Measurements from ENCODE around the gene VPS39.

Gene VPS39

GRCh38 chr15:42144841-42145375 is 63.2 kb downstream of the VPS39 start:
- DNase-seq (ENCODE audit: low read depth in 2 of 2), result no peak

- DNase-seq (ENCODE audit: low read depth in 2 of 2), result no peak
Observed at GRCh38 chr15:42143866-42144625, 64.1 kb downstream of the VPS39 start.

DNA sequence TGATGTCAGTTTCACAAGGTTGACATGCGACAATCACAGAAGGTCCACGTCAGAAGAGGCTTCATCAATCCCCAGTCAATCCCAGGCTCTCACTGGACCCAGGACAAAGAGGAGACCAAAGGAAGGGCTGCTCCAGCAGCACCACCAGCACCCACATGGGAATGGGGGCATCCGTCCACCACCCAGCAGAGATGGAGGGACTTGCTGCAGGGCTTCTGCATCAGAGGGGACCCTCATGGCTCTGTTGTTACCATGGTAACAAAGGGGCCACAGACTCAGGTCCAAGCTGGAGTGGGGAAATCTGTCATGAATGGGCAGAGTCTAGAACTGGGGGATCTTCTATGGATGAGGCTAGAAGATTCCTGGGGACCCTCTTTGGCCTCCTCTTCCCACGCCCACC is 64.7 kb downstream of the VPS39 start:
- no peak for DNase-seq (ENCODE audit: low read depth in 2 of 2)

DNA sequence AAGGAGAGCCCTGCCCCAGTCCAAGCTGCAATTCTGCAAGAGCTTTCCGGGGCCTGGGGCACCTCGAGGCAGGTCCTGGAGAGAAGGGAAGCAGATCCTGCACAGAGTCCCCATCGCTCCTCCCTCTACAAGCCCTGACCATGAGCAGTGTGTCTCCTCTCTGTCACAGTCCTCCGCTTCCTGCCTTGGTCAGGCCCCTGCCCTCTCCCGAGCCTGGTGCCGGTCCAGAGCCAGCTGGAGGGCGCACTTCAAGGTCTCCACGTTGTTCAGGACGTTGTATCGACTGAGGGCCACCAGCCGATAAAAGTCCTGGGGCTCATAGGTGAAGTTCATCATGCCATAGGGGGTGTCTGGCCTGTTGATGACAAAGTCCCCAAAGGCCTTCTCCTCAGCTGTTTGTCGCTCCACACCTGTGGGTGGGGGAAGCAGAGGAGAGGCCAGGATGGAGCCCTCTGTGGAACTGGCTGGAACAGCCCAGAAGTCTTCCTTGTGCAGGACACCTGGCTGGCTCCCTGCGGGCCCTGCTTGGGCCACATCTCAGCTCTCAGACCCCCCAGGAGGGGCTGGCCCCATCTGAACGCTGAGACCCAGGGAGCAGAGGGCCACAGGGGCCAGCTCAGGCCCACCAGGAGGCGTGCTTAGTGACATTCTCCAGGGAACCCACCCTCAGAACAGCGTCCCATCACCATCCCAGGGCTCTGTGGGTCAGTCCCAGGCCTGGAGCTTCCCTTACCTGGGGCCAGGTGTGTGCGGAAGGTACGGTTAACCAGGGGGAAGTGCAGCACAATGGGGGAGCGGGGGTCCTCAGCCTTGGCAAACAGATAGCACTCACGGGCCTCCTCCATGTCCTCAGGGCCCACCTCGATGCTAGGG is 66.1 kb downstream of the VPS39 start:
- no peak for DNase-seq (ENCODE audit: low read depth in 2 of 2)

DNA sequence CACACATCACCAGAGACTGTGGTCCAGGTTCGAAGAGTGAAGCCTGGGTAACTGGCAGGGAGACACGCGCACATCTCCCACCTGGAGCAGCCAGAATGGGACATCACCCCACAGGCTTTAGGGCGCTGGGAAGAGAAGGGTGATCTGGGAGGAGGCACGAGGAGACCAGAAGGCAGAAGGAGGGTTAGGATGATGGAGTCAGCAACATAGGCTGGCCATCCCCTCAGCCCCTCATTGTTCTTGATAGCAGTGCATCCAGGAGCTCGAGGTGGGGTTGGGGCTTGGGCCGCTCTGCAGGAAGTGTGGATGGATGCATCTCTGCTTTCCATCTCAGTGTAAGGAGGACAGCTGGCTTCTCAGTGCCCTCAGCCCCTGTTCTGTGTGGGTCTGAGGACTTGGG is 66.9 kb downstream of the VPS39 start:
- DNase-seq (ENCODE audit: low read depth in 2 of 2), result no peak

DNA sequence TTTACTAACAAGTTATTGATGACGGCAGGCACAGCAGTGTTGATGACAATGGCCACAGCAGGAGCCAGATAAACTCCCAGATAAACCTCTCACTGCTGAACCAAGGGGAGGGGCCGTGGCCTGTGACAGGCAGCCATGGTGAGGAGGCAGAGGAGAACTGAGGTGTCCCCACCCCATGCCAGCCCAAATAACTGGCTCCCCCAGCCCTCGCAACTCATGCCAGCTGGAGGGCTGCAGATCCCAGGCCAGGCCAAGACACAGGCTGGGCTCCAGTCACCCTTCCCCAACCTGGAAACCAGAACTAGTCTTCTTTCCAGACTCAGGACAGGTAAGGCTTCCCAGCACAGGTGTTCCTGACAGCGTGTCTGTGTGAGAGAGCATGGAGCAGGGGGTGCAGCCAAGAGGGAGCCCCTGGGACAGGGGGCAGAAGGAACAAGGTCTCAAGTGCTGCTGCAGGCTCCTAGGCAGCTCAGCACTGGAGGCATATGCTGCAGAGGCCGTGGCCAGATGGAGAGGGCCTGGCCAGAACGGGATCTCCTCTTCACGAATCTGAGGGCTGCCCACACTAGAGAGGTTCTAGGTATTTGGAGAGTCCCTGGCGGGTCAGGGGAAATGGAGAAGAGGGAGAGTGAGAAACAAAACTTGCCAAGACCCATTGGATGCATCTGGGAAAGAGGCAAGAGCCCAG is 67.6 kb downstream of the VPS39 start:
- DNase-seq (ENCODE audit: low read depth in 2 of 2), result no peak

DNA sequence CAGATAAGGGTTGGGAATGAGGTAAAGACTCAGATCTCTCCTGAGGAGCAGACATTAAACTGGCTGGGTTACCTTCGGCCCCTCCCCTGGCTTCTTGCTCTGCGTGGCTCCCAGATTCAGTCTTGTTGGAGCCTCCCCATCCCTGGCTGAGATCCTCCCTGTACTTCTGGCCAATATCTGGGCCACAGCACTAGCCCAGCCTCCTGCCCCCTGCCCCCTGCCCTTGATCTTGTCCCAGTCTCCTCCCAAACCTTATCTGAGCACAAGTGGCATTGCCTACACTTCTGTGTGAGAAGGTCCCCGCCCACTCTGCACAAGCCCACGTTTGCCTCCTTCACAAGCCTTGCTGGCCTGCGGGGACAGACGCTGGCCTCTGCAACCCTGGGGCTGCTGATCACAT is 68.5 kb downstream of the VPS39 start:
- DNase-seq (ENCODE audit: low read depth in 2 of 2), result no peak

DNA sequence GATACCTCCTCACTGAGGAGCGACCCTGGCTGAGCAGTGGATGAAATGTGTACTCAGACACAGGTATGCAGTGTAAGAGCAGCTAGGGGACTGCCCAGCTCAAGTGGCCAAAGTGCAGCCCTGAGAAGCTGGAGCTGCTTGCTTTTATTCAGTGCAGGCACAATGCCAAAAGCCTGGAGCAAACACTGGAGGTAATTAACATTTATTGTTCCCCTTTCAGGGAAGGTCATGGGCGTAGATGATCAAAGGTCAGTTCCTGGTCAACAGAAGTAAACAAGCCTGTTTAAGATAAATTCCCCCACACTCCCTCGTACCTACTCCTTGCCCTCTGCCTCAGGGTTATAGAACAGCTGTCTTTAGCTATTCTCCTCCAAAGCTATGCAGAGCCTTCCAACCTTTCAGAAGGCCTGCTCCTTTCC is 69.1 kb downstream of the VPS39 start:
- no peak for DNase-seq (ENCODE audit: low read depth in 2 of 2)

GRCh38 chr15:42138411-42138810 is 69.7 kb downstream of the VPS39 start:
- no peak for DNase-seq (ENCODE audit: low read depth in 2 of 2)

DNA sequence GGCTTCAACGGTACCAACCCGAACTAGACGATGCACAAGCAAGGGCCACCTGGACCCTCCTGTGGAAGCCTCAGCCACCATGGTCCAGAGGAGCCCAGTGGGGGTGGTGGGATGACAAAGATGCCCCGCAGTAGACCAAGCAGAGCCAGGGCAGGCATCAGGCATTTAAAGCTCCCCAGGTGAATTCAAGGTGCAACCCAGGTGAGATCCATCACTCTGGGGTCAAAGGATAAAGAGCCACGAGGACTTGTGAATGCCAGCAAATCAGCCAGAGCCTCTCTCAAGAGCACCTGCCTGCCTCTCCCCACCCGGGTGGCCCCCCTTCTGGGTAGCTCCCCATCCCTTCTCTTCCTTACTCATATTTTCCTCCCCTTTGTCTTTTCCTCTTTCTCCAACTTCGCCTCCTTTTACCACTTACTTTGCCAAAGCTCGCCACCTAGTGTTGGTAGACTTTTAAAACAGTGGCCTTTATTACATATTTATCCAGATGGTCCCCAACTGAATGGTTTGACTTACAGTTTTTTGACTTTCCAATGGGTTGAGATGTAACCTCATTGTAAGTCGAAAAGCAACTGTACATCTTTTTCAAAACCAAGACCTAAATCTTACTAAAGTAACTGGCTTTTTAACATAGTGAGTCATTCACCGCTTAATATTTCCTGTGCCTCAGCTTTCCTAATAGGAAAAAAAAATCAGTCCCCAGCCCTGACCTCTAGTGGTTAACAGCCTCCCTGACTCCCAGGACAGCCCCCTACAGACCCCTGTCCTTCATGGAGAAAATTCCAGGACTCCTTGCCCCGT is 70.4 kb downstream of the VPS39 start:
- DNase-seq (ENCODE audit: low read depth in 2 of 2), result no peak

DNA sequence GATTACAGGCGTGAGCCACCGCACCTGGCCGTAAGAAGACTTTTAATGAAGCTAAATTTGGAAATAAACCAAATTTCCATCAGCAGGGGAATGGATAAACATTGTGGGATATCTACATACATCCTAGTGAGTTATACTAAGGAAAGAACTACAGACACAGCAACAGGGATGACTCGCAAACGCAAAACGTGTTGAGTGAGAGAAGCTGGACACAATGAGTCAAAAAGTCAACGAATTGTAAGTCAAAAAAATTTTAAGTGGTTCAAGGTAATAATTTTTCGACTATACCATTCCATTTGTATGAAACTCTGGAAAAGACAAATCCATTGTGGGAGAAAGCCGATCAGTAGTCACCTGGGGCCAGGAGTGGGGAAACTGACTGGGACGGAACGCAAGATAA is 71.6 kb downstream of the VPS39 start:
- DNase-seq (ENCODE audit: low read depth in 2 of 2), result no peak

- DNase-seq (ENCODE audit: low read depth in 2 of 2), result no peak
Observed at GRCh38 chr15:42135351-42135750, 72.8 kb downstream of the VPS39 start.

- DNase-seq (ENCODE audit: low read depth in 2 of 2), result no peak
Observed at GRCh38 chr15:42134617-42135245, 73.4 kb downstream of the VPS39 start.

- DNase-seq (ENCODE audit: low read depth in 2 of 2), result no peak
Observed at GRCh38 chr15:42133886-42134502, 74.1 kb downstream of the VPS39 start.

GRCh38 chr15:42133356-42133755 is 74.7 kb downstream of the VPS39 start:
- no peak for DNase-seq (ENCODE audit: low read depth in 2 of 2)

DNA sequence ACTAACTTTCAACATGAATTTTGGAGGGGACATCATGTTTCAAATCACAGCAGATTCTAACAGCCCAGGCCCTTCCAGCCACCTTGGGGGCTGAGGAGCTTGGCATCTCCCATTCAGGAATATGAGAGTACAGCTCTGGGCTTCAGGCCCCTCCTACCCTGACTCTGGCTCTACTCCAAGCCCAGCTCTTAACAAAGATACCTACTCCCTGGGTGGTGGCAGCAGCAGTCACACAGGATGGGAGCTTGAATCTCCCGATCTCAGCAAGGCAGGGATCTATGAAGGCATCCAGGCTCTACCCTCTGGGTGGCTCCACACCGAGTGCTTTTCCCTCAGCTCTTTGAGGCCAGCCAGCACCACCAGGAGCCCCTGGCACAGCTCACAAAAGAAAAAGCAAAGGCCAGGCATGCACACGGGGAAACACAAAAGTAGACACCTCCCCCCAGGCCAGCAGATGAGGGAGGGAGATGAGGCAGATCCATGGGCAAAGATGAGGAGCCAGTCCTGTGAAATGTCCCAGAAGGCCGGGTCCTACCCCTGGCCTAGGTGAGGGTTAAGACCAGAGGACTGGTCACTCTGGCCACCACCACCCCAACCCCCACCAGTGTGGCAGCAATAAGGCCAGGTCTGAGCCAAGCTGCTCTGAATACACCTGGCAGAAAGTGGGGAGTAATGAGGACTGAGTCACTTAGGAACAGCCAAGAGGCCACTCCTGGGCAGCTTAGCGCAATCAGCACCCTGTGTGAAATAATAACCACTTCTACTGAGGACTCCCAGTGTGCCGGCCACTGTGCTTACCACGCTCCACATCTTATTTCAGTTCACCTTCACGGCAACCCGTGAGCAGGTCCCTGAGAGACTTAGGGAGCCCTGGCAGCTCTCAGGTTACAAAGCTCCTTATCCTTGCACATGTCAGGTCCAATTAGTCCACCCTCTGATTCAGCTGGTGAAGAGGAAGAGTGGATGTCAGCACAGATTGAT is 76.0 kb downstream of the VPS39 start:
- DNase-seq (ENCODE audit: low read depth in 2 of 2), result no peak

DNA sequence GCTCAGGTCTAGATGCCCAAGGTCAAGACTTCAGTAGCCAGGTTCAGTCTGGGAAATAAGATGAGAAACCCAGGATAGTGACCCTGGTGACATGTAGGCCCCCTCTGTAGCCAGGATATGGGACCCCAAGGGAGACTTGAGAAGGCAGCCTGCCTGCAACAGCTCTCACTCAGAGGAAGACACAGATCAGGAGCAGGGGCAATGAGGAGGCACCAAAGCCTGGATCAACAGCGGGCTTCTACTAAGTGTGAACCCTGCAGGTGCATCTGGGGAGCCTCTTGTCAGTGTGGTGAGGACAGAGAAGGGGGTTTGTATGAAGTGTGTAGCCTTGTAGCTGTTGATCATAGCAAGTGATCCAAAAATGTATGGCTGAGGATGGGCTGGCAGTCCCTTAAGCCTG is 77.1 kb downstream of the VPS39 start:
- no peak for DNase-seq (ENCODE audit: low read depth in 2 of 2)

GRCh38 chr15:42130246-42130986 is 77.7 kb downstream of the VPS39 start:
- no peak for DNase-seq (ENCODE audit: low read depth in 2 of 2)

- no peak for DNase-seq (ENCODE audit: low read depth in 2 of 2)
Observed at GRCh38 chr15:42129364-42129763, 78.7 kb downstream of the VPS39 start.

Data from stimulated activated CD8-positive, alpha-beta memory T cell treated with anti-CD3 and anti-CD28 coated beads, Interleukin-2, amount 100 ng/mL, for 1 hour (primary cell).